ENCODE data around the gene EXOC2. TPM values are rescaled to one million over a fixed set of nuclear protein-coding genes. Genes with fewer than 3 reads are reported as not detected.

Gene EXOC2
- total and polyA plus RNA-seq, 2 of the 13 experiments (the other 11 are each of a cell fraction or from before 2014, with no cell fraction given): 12.6 to 22.9 TPM

GRCh38 chr6:558089-558488 is 134.8 kb downstream of the EXOC2 start:
- no peak for DNase-seq (ENCODE audit: low spot score)
- ChIA-PET POLR2A (no interaction called here), CTCF (ENCODE audit: low intra/inter-chr PET ratio, low total read pairs) (no interaction called here)
- in situ Hi-C loops (cut with HindIII; ENCODE audit: extremely low pct_ligation_motif_present, low pct_unique_long_range_greater_than_20kb): no loop called here
- Histone ChIP-seq H3K36me3 (replicated peaks in 1 of 2; ENCODE audit: control insufficient read depth in 1 of 2, insufficient read depth in 2 of 2, low read length in 2 of 2) (peaks cover 13 to 36% of the 10 kb centered on the region in 2 experiments), H3K4me1 (ENCODE audit: insufficient read depth, low read length) (no peaks in the 10 kb centered on the region), H2AFZ (ENCODE audit: low read length) (no peak overlapping the region), H3K9me3 (ENCODE audit: low read length) (no peaks in the 10 kb centered on the region), H3K27ac (ENCODE audit: extremely low read length, insufficient read depth, low read length) (no peak overlapping the region), H3K79me2 (ENCODE audit: insufficient read depth, low read length) (no peaks in the 10 kb centered on the region), H3K4me3 (replicated peaks in 1 of 3; ENCODE audit: insufficient read depth in 1 of 3, low read depth in 2 of 3, low read length in 3 of 3) (no peak overlapping the region), H3K27me3 (ENCODE audit: control insufficient read depth in 1 of 2, insufficient read depth in 2 of 2, low read length in 2 of 2) (no peaks in the 10 kb centered on the region), H4K20me1 (ENCODE audit: insufficient read depth, low read length) (no peaks in the 10 kb centered on the region), H3K9ac (ENCODE audit: insufficient read depth, low read depth, low read length) (no peak overlapping the region), H3K4me2 (ENCODE audit: low read depth, low read length) (no peak overlapping the region)
- ATAC-seq: no peak
- intact Hi-C loops (cut with micrococcal nuclease; ENCODE audit: unreplicated experiment): no loop called here
- BruUV-seq (replicated peaks): no TSS peak
- FAIRE-seq: no peak
- no peak for TF ChIP-seq MBNL3 (CRISPR knock-in tag; conservative IDR thresholded peaks at IDR 0.05)
- no peak for TF ChIP-seq CCDC6 (CRISPR knock-in tag; IDR thresholded peaks at IDR 0.05)
- TF ChIP-seq ZNF530 (CRISPR knock-in tag; IDR thresholded peaks at IDR 0.05; ENCODE audit: low read depth): no peak
- TF ChIP-seq RARA (CRISPR knock-in tag; IDR thresholded peaks at IDR 0.05): no peak
- no peak for TF ChIP-seq ZBTB25 (CRISPR knock-in tag; IDR thresholded peaks at IDR 0.05)
- TF ChIP-seq MXD4 (CRISPR knock-in tag; IDR thresholded peaks at IDR 0.05): no peak
- no peak for TF ChIP-seq GTF3A (CRISPR knock-in tag; conservative IDR thresholded peaks at IDR 0.05)
- no peak for TF ChIP-seq MYPOP (CRISPR knock-in tag; IDR thresholded peaks at IDR 0.05)
- TF ChIP-seq ZBTB7A (CRISPR knock-in tag; IDR thresholded peaks at IDR 0.05): no peak
- TF ChIP-seq MLXIP (CRISPR knock-in tag; IDR thresholded peaks at IDR 0.05; ENCODE audit: borderline replicate concordance): no peak
- TF ChIP-seq RBAK (CRISPR knock-in tag; IDR thresholded peaks at IDR 0.05): no peak
- TF ChIP-seq ZSCAN22 (CRISPR knock-in tag; IDR thresholded peaks at IDR 0.05): no peak
- no peak for TF ChIP-seq ZNF713 (CRISPR knock-in tag; IDR thresholded peaks at IDR 0.05)
- TF ChIP-seq ZNF180 (CRISPR knock-in tag; IDR thresholded peaks at IDR 0.05; ENCODE audit: borderline replicate concordance, low read depth): no peak
- no peak for TF ChIP-seq ZNF550 (CRISPR knock-in tag; IDR thresholded peaks at IDR 0.05; ENCODE audit: borderline replicate concordance)
- no peak for TF ChIP-seq ZNF260 (CRISPR knock-in tag; IDR thresholded peaks at IDR 0.05; ENCODE audit: borderline replicate concordance, low read depth)

Measured in HepG2 (cell line).